OCI-LY3 (cell line): ENCODE measurements around the gene CAB39.

Source experiments
- CTCF ChIP-seq: fragments of 200-600, 300-600 bp; sonication (generic); IDR thresholded peaks from 2 replicates; pipeline ENCODE4 v1.5.1; 2014; ENCODE audit warnings: antibody characterized with exemption, low read length, low read depth
- EZH2phosphoT487 ChIP-seq: fragments of 200-600 bp; shearing (Covaris generic); IDR thresholded peaks from 2 replicates; pipeline ENCODE4 v1.6.1; 2018; ENCODE audit warnings: antibody characterized with exemption, mixed run types, low read depth

- no peak for TF ChIP-seq CTCF
- TF ChIP-seq EZH2phosphoT487: no peak
These were observed 115.2 kb downstream of the CAB39 start for GRCh38 chr2:230827774-230828271.
